Aorta (tissue), 5 donors: ENCODE measurements around the gene DDX5. TPM values are rescaled to one million over a fixed set of nuclear protein-coding genes. Genes with fewer than 3 reads are reported as not detected.
"Not testable (repeated sequence)": the region's sequence is repeated elsewhere in the genome, so short reads cannot be mapped to it uniquely, and the experiment has no call there.

Source experiments
- ATAC-seq: fragments of 200-7000 bp; cut with Tn5 transposase; one replicate; pipeline ENCODE4 v1.9.1; 2022; ENCODE audit warnings: moderate library complexity; ENCODE audit not compliant: low FRiP score
- DNase-seq, 2 donors: peaks; one replicate each; pipeline ENCODE4 v3.0.0-alpha.2; 2020
- H3K27ac ChIP-seq, 2 donors: one replicate each; pipeline ENCODE4 v1.5.1; 2013; ENCODE audit warnings: low read length in 2 of 2, mild to moderate bottlenecking in 2 of 2, moderate library complexity in 2 of 2, control low read depth in 1 of 2, inconsistent platforms in 1 of 2, low read depth in 1 of 2
- H3K27me3 ChIP-seq, 2 donors: one replicate each; pipeline ENCODE4 v1.6.1; 2013; ENCODE audit warnings: control low read depth in 1 of 2, low read length in 1 of 2, mild to moderate bottlenecking in 1 of 2, moderate library complexity in 1 of 2; ENCODE audit not compliant: insufficient read depth in 2 of 2, control insufficient read depth in 1 of 2
- H3K36me3 ChIP-seq, 2 donors: one replicate each; pipeline ENCODE4 v1.6.1; 2013; ENCODE audit warnings: control low read depth in 1 of 2, low read length in 1 of 2, mild to moderate bottlenecking in 1 of 2; ENCODE audit not compliant: insufficient read depth in 2 of 2, control insufficient read depth in 1 of 2
- H3K4me1 ChIP-seq, 2 donors: one replicate each; pipeline ENCODE4 v1.6.1; 2013; ENCODE audit warnings: low read length in 2 of 2, control low read depth in 1 of 2, mild to moderate bottlenecking in 1 of 2, moderate library complexity in 1 of 2; ENCODE audit not compliant: insufficient read depth in 2 of 2, control insufficient read depth in 1 of 2
- H3K4me3 ChIP-seq, 2 donors: one replicate each; pipeline ENCODE4 v1.5.1; 2013; ENCODE audit warnings: low read length in 2 of 2, control low read depth in 1 of 2, mild to moderate bottlenecking in 1 of 2
- H3K9me3 ChIP-seq: one replicate; pipeline ENCODE4 v1.6.1; 2013; ENCODE audit warnings: mild to moderate bottlenecking, low read length; ENCODE audit not compliant: control insufficient read depth
- WGBS, 2 donors: extraction: QIAGEN DNeasy Blood & Tissue Kit; methylation state at CpG; one replicate each; pipeline ENCODE4 v1.1.7; 2013; 5-methylcytosine and 5-hydroxymethylcytosine counted together
- intact Hi-C, 2 donors: fragments of 100-400 bp; cut with DNase I; formaldehyde crosslinking; loops; one replicate each; pipeline versions ENCODE4 v1.14.2 to v1.15.0; 2022
- polyA plus RNA-seq, 2 donors: library from polyadenylated mRNA; stranded (reverse); fragments of 200-250 nt; gene quantifications; one replicate each; pipeline ENCODE4 v1.2.3, GENCODE V29; 2013
- total RNA-seq, 2 donors: library from RNA; stranded (reverse); fragmentation: NEBNext Ultra II Directional; extraction: Animal tissue kit (Norgen Biotek cat#: 25700); gene quantifications; one replicate each; pipeline ENCODE4 v1.2.1, GENCODE V29; 2021
- donor health status: healthy with polysubstance abuse.
- donor health status: Bipolar disorder and iron deficiency.
- donor health status: DM: no; HTN: no; CAD: no.
- donor health status: DM: no; HTN: no; CAD: no.
- donor health status: DM: yes; HTN: yes; CAD: no.

The DDX5 gene
- total and polyA plus RNA-seq, 4 donors = 213 to 952 (median 918) TPM

- Histone ChIP-seq H3K4me1 (no peaks in the 10 kb centered on the region), H3K9me3 (no peaks in the 10 kb centered on the region), H3K36me3 (no peaks in the 10 kb centered on the region), H3K27ac (no peak overlapping the region), H3K27me3 (no peaks in the 10 kb centered on the region), H3K4me3 (no peak overlapping the region)
- DNase-seq = no peak
- no peak for ATAC-seq
- intact Hi-C loops = no loop called here
- 9 to 14% methylated on average over 1 of the region's 1 CpG for WGBS, 2 donors
Measured at GRCh38 chr17:64477849-64478248, 28.2 kb downstream of the DDX5 start.

GRCh38 chr17:64472564-64472963 lies 33.5 kb downstream of the DDX5 start:
- H3K36me3 ChIP-seq = no peaks in the 10 kb centered on the region
- ATAC-seq = no peak
- intact Hi-C loops = no loop called here
- no peaks in the 10 kb centered on the region for H3K4me1 ChIP-seq
- H3K27ac ChIP-seq = no peak overlapping the region
- no peak for DNase-seq
- H3K9me3 ChIP-seq = no peaks in the 10 kb centered on the region
- no peaks in the 10 kb centered on the region for H3K27me3 ChIP-seq
- 83 to 89% methylated on average over 2 of the region's 2 CpGs for WGBS, 2 donors
- H3K4me3 ChIP-seq = no peak overlapping the region

GRCh38 chr17:64471440-64471839 lies 34.6 kb downstream of the DDX5 start:
- Histone ChIP-seq H3K4me1 (no peaks in the 10 kb centered on the region), H3K9me3 (no peaks in the 10 kb centered on the region), H3K27ac (no peak overlapping the region), H3K4me3 (no peak overlapping the region), H3K36me3 (no peaks in the 10 kb centered on the region), H3K27me3 (no peaks in the 10 kb centered on the region)
- DNase-seq = no peak
- 91 to 92% methylated on average over 3 of the region's 3 CpGs for WGBS, 2 donors
- no peak for ATAC-seq
- intact Hi-C loops = no loop called here

- H3K36me3 ChIP-seq = no peaks in the 10 kb centered on the region
- ATAC-seq (no peak), DNase-seq (no peak)
- H3K4me3 ChIP-seq = no peak overlapping the region
- H3K27ac ChIP-seq = no peak overlapping the region
- 50 to 63% methylated on average over 4 of the region's 4 CpGs for WGBS, 2 donors
- intact Hi-C loops = no loop called here
- no peaks in the 10 kb centered on the region for H3K4me1 ChIP-seq
- H3K9me3 ChIP-seq = no peaks in the 10 kb centered on the region
- no peaks in the 10 kb centered on the region for H3K27me3 ChIP-seq
Measured at GRCh38 chr17:64470625-64471024, 35.5 kb downstream of the DDX5 start.

- DNase-seq, H3K4me3 ChIP-seq, H3K27ac ChIP-seq, H3K9me3 ChIP-seq, H3K4me1 ChIP-seq, ATAC-seq, H3K27me3 ChIP-seq, H3K36me3 ChIP-seq, intact Hi-C loops: not testable (repeated sequence)
- WGBS, 2 donors = 59 to 66% methylated on average over 1 of the region's 1 CpG
Measured at GRCh38 chr17:64466834-64467233, 39.3 kb downstream of the DDX5 start.

GRCh38 chr17:64466019-64466735 lies 39.9 kb downstream of the DDX5 start:
- DNase-seq (no peak), ATAC-seq (no peak)
- no peaks in the 10 kb centered on the region for H3K4me1 ChIP-seq
- no peak overlapping the region for H3K4me3 ChIP-seq
- intact Hi-C loops = no loop called here
- H3K9me3 ChIP-seq = no peaks in the 10 kb centered on the region
- no peaks in the 10 kb centered on the region for H3K27me3 ChIP-seq
- no peak overlapping the region for H3K27ac ChIP-seq
- WGBS, 2 donors = 51 to 56% methylated on average over 9 of the region's 9 CpGs
- H3K36me3 ChIP-seq = no peaks in the 10 kb centered on the region

GRCh38 chr17:64461788-64462187 lies 44.3 kb downstream of the DDX5 start:
- Histone ChIP-seq H3K4me1 (no peaks in the 10 kb centered on the region), H3K4me3 (no peak overlapping the region), H3K36me3 (no peaks in the 10 kb centered on the region), H3K27ac (no peak overlapping the region), H3K27me3 (no peaks in the 10 kb centered on the region), H3K9me3 (no peaks in the 10 kb centered on the region)
- DNase-seq = no peak
- intact Hi-C loops = no loop called here
- WGBS, 2 donors = 74 to 82% methylated on average over 6 of the region's 6 CpGs
- no peak for ATAC-seq

GRCh38 chr17:64460955-64461354 lies 45.1 kb downstream of the DDX5 start:
- H3K4me3 ChIP-seq = no peak overlapping the region
- no peaks in the 10 kb centered on the region for H3K36me3 ChIP-seq
- intact Hi-C loops = no loop called here
- ATAC-seq (no peak), DNase-seq (no peak)
- WGBS, 2 donors = 67 to 69% methylated on average over 8 of the region's 8 CpGs
- H3K27ac ChIP-seq = no peak overlapping the region
- H3K27me3 ChIP-seq = no peaks in the 10 kb centered on the region
- no peaks in the 10 kb centered on the region for H3K9me3 ChIP-seq
- H3K4me1 ChIP-seq = no peaks in the 10 kb centered on the region

- H3K9me3 ChIP-seq, H3K36me3 ChIP-seq, ATAC-seq, DNase-seq, intact Hi-C loops, H3K4me3 ChIP-seq, H3K27me3 ChIP-seq, H3K4me1 ChIP-seq, H3K27ac ChIP-seq: not testable (repeated sequence)
- 97 to 99% methylated on average over 7 of the region's 7 CpGs for WGBS, 2 donors
Measured at GRCh38 chr17:64459818-64460217, 46.3 kb downstream of the DDX5 start.
